ENCODE measurements around the gene SLIT1.

Gene SLIT1

GRCh38 chr10:97154162-97154561 lies 31.6 kb downstream of the SLIT1 start:
- TF ChIP-seq EZH2 (IDR thresholded peaks at IDR 0.05; ENCODE audit: borderline replicate concordance, low read length), result no peak
- TF ChIP-seq, protein P1, sequence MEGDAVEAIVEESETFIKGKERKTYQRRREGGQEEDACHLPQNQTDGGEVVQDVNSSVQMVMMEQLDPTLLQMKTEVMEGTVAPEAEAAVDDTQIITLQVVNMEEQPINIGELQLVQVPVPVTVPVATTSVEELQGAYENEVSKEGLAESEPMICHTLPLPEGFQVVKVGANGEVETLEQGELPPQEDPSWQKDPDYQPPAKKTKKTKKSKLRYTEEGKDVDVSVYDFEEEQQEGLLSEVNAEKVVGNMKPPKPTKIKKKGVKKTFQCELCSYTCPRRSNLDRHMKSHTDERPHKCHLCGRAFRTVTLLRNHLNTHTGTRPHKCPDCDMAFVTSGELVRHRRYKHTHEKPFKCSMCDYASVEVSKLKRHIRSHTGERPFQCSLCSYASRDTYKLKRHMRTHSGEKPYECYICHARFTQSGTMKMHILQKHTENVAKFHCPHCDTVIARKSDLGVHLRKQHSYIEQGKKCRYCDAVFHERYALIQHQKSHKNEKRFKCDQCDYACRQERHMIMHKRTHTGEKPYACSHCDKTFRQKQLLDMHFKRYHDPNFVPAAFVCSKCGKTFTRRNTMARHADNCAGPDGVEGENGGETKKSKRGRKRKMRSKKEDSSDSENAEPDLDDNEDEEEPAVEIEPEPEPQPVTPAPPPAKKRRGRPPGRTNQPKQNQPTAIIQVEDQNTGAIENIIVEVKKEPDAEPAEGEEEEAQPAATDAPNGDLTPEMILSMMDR (IDR thresholded peaks at IDR 0.05; ENCODE audit: low read length), result no peak
- Histone ChIP-seq H3F3A (ENCODE audit: insufficient read depth, low read length) (no peaks in the 10 kb centered on the region), H3K4me2 (ENCODE audit: low read length) (no peak overlapping the region), H3K36me3 (ENCODE audit: insufficient read depth, low read length) (no peaks in the 10 kb centered on the region), H3K4me3 (ENCODE audit: low read depth, low read length, poor library complexity, severe bottlenecking) (no peak overlapping the region), H3K27ac (ENCODE audit: low read depth, low read length, poor library complexity, severe bottlenecking) (no peak overlapping the region), H3K9ac (ENCODE audit: low read length) (no peak overlapping the region), H3K9me3 (ENCODE audit: low read length) (no peaks in the 10 kb centered on the region), H3K9me2 (ENCODE audit: low read depth, low read length) (no peaks in the 10 kb centered on the region), H2AFZ (ENCODE audit: low read length) (no peak overlapping the region), H3K79me2 (ENCODE audit: insufficient read depth, low read length) (no peaks in the 10 kb centered on the region), H3K27me3 (ENCODE audit: insufficient read depth, low read length) (no peaks in the 10 kb centered on the region), H3K4me1 (ENCODE audit: insufficient read depth, low read length, severe bottlenecking) (peaks cover 8% of the 10 kb centered on the region), H4K20me1 (ENCODE audit: insufficient read depth, low read length) (no peaks in the 10 kb centered on the region)

- Histone ChIP-seq H3K9ac (ENCODE audit: low read length) (no peak overlapping the region), H3K9me3 (ENCODE audit: low read length) (no peaks in the 10 kb centered on the region), H3K79me2 (ENCODE audit: insufficient read depth, low read length) (no peaks in the 10 kb centered on the region), H3K27ac (ENCODE audit: low read depth, low read length, poor library complexity, severe bottlenecking) (no peak overlapping the region), H3F3A (ENCODE audit: insufficient read depth, low read length) (no peaks in the 10 kb centered on the region), H3K4me2 (ENCODE audit: low read length) (no peak overlapping the region), H3K4me1 (ENCODE audit: insufficient read depth, low read length, severe bottlenecking) (peaks cover 8% of the 10 kb centered on the region), H3K4me3 (ENCODE audit: low read depth, low read length, poor library complexity, severe bottlenecking) (no peak overlapping the region), H2AFZ (ENCODE audit: low read length) (no peak overlapping the region), H3K36me3 (ENCODE audit: insufficient read depth, low read length) (no peaks in the 10 kb centered on the region), H3K27me3 (ENCODE audit: insufficient read depth, low read length) (no peaks in the 10 kb centered on the region), H4K20me1 (ENCODE audit: insufficient read depth, low read length) (no peaks in the 10 kb centered on the region), H3K9me2 (ENCODE audit: low read depth, low read length) (no peaks in the 10 kb centered on the region)
- TF ChIP-seq, protein P1 (IDR thresholded peaks at IDR 0.05; ENCODE audit: low read length), result no peak
- TF ChIP-seq EZH2 (IDR thresholded peaks at IDR 0.05; ENCODE audit: borderline replicate concordance, low read length), result no peak
Measured at GRCh38 chr10:97153270-97153850, 32.4 kb downstream of the SLIT1 start.

DNA sequence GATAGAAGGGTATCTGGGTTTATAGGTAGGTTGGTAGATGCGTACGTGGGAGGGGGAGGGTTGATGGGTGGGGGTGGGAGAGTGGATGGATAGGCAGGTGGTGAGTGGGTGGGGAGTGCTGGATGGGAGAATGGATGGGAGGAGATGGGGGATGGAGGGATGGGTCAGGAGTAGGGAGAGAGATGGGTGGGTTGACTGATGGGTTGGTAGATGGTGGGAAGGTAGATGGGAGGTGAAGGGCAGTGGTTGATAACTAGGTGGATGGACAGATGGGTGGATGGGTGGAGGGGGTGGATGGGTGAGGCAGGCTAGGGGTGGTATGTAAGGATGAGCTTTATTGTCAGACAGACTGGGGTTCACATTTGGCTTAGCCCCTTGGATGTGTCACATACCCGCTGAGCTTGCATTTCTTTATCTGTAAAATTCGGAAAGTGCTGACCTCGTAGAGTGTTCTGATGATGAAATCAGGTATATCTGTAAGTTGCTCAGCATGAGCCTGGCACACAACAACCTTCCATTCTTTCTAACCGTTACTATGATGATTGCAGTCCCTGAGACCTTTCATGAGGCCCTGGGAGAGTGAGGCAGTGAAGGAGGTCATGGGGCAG lies 34.3 kb downstream of the SLIT1 start:
- Histone ChIP-seq H3K36me3 (ENCODE audit: insufficient read depth, low read length) (no peaks in the 10 kb centered on the region), H3F3A (ENCODE audit: insufficient read depth, low read length) (no peaks in the 10 kb centered on the region), H2AFZ (ENCODE audit: low read length) (no peak overlapping the region), H3K27me3 (ENCODE audit: insufficient read depth, low read length) (no peaks in the 10 kb centered on the region), H3K79me2 (ENCODE audit: insufficient read depth, low read length) (no peaks in the 10 kb centered on the region), H3K4me3 (ENCODE audit: low read depth, low read length, poor library complexity, severe bottlenecking) (no peak overlapping the region), H3K27ac (ENCODE audit: low read depth, low read length, poor library complexity, severe bottlenecking) (no peak overlapping the region), H3K9me2 (ENCODE audit: low read depth, low read length) (no peaks in the 10 kb centered on the region), H3K4me2 (ENCODE audit: low read length) (no peak overlapping the region), H3K9ac (ENCODE audit: low read length) (no peak overlapping the region), H4K20me1 (ENCODE audit: insufficient read depth, low read length) (no peaks in the 10 kb centered on the region), H3K9me3 (ENCODE audit: low read length) (no peaks in the 10 kb centered on the region), H3K4me1 (ENCODE audit: insufficient read depth, low read length, severe bottlenecking) (no peaks in the 10 kb centered on the region)
- TF ChIP-seq, protein P1 (IDR thresholded peaks at IDR 0.05; ENCODE audit: low read length), result no peak
- TF ChIP-seq EZH2 (IDR thresholded peaks at IDR 0.05; ENCODE audit: borderline replicate concordance, low read length), result no peak
